GM23338 (cell line): Measurements from ENCODE around the gene RPLP1. TPM values are rescaled to one million over a fixed set of nuclear protein-coding genes. Genes with fewer than 3 reads are reported as not detected.

Experiments
- ATAC-seq: fragments of 200-7000 bp; cut with Tn5 transposase; 3 replicates; pipeline ENCODE4 v1.9.1; 2020
- DNase-seq: peaks from one replicate; pipeline ENCODE4 v3.0.0-alpha.2; 2015; ENCODE audit warnings: low spot score
- H2AFZ ChIP-seq: fragments of 200-600 bp; sonication (generic); 2 replicates; pipeline ENCODE4 v1.8.0; 2016; ENCODE audit warnings: antibody characterized with exemption, mild to moderate bottlenecking, moderate library complexity
- H3F3A ChIP-seq: fragments of 200-600 bp; sonication (generic); replicated peaks from 2 replicates; pipeline ENCODE4 v1.8.0; 2017; ENCODE audit warnings: antibody characterized with exemption, mixed run types, low read depth
- H3K27ac ChIP-seq: fragments of 200-600 bp; sonication (generic); 2 replicates; pipeline ENCODE4 v1.6.1; 2016; ENCODE audit warnings: low read depth
- H3K27me3 ChIP-seq: fragments of 200-600 bp; sonication (generic); 2 replicates; pipeline ENCODE4 v1.8.0; 2016; ENCODE audit warnings: mild to moderate bottlenecking, mixed run types, moderate library complexity; ENCODE audit not compliant: insufficient read depth
- H3K36me3 ChIP-seq: fragments of 200-600 bp; sonication (generic); 2 replicates; pipeline ENCODE4 v1.8.0; 2016; ENCODE audit warnings: mild to moderate bottlenecking; ENCODE audit not compliant: insufficient read depth
- H3K4me1 ChIP-seq: fragments of 200-600 bp; sonication (generic); 2 replicates; pipeline ENCODE4 v1.8.0; 2016; ENCODE audit warnings: mild to moderate bottlenecking, moderate library complexity; ENCODE audit not compliant: insufficient read depth
- H3K4me2 ChIP-seq: fragments of 200-600 bp; sonication (generic); 2 replicates; pipeline ENCODE4 v1.7.1; 2017; ENCODE audit warnings: mixed run types
- H3K4me3 ChIP-seq: fragments of 200-600 bp; sonication (generic); 2 replicates; pipeline ENCODE4 v1.6.1; 2016; ENCODE audit warnings: mixed run types
- H3K79me2 ChIP-seq: fragments of 200-600 bp; sonication (generic); replicated peaks from 2 replicates; pipeline ENCODE4 v1.8.0; 2017; ENCODE audit warnings: mild to moderate bottlenecking; ENCODE audit not compliant: insufficient read depth
- H3K9me2 ChIP-seq: fragments of 200-600 bp; sonication (generic); 2 replicates; pipeline ENCODE4 v1.8.0; 2017; ENCODE audit not compliant: insufficient read depth
- H4K20me1 ChIP-seq: fragments of 200-600 bp; sonication (generic); replicated peaks from 2 replicates; pipeline ENCODE4 v1.8.0; 2017; ENCODE audit warnings: mild to moderate bottlenecking; ENCODE audit not compliant: insufficient read depth
- H3K27ac Mint-ChIP-seq: 2 replicates; pipeline ENCODE4 v1.8.0; 2020; ENCODE audit warnings: inconsistent platforms, mild to moderate bottlenecking, moderate library complexity, mixed read lengths
- H3K27me3 Mint-ChIP-seq: 3 replicates; pipeline ENCODE4 v1.8.0; 2022; ENCODE audit warnings: low read depth, mild to moderate bottlenecking, moderate library complexity, mixed read lengths, inconsistent platforms; ENCODE audit not compliant: insufficient read depth, poor library complexity
- H3K36me3 Mint-ChIP-seq: 3 replicates; pipeline ENCODE4 v1.8.0; 2021; ENCODE audit warnings: low read depth, mild to moderate bottlenecking, inconsistent platforms, moderate library complexity, mixed read lengths
- H3K4me1 Mint-ChIP-seq: 3 replicates; pipeline ENCODE4 v1.8.0; 2020; ENCODE audit warnings: mild to moderate bottlenecking, inconsistent platforms, mixed read lengths
- H3K4me3 Mint-ChIP-seq: 3 replicates; pipeline ENCODE4 v1.8.0; 2021; ENCODE audit warnings: moderate library complexity, mild to moderate bottlenecking, inconsistent platforms, mixed read lengths
- H3K9me3 Mint-ChIP-seq: 3 replicates; pipeline ENCODE4 v1.8.0; 2020; ENCODE audit warnings: moderate library complexity, mild to moderate bottlenecking, inconsistent platforms, mixed read lengths
- CREB1 ChIP-seq: fragments of 250-450 bp; sonication (Bioruptor Pico); IDR thresholded peaks from 2 replicates; pipeline ENCODE4 v1.5.0; 2020; ENCODE audit warnings: low read depth, mild to moderate bottlenecking, moderate library complexity
- CTCF ChIP-seq, 2 experiments: fragments of 200-600 bp in 1 of 2; sonication (generic) in 1 of 2; conservative IDR thresholded peaks; 2 replicates each; pipeline versions ENCODE4 v1.5.1 to v1.6.1; 2016 to 2017; ENCODE audit warnings: antibody characterized with exemption in 2 of 2, low read depth in 2 of 2, mild to moderate bottlenecking in 2 of 2, moderate library complexity in 1 of 2
- EZH2 ChIP-seq: fragments of 200-600 bp; sonication (generic); IDR thresholded peaks from one replicate; pipeline ENCODE4 v1.8.0; 2017; ENCODE audit warnings: antibody characterized with exemption, mild to moderate bottlenecking, low read depth; ENCODE audit not compliant: unreplicated experiment
- EZH2phosphoT487 ChIP-seq: fragments of 200-600 bp; sonication (generic); IDR thresholded peaks from one replicate; pipeline ENCODE4 v1.8.1; 2018; ENCODE audit warnings: antibody characterized with exemption; ENCODE audit not compliant: unreplicated experiment
- NANOG ChIP-seq: IDR thresholded peaks from 2 replicates; pipeline ENCODE4 v1.6.1; 2016; ENCODE audit warnings: antibody characterized with exemption, borderline replicate concordance
- POLR2AphosphoS5 ChIP-seq: IDR thresholded peaks from 2 replicates; pipeline ENCODE4 v1.6.1; 2016; ENCODE audit warnings: antibody characterized with exemption, low read depth
- REST ChIP-seq: IDR thresholded peaks from one replicate; pipeline ENCODE4 v1.6.1; 2018; ENCODE audit warnings: antibody characterized with exemption; ENCODE audit not compliant: unreplicated experiment
- ZNF114 ChIP-seq: fragments of 250-450 bp; sonication (Bioruptor Pico); IDR thresholded peaks from 2 replicates; pipeline ENCODE4 v1.5.0; 2020; ENCODE audit warnings: mild to moderate bottlenecking, moderate library complexity
- polyA plus RNA-seq: library from polyadenylated mRNA; unstranded; fragments of >200 nt; fragmentation: Nextera tagmentation; extraction: Ambion mirVana; gene quantifications from 2 replicates; pipeline ENCODE4 v1.2.1, GENCODE V29; 2016
- total RNA-seq: library from RNA; depleted of rRNA; stranded (reverse); fragments of >200 nt; shearing (Covaris generic); gene quantifications from 2 replicates; pipeline ENCODE4 v1.2.3, GENCODE V29; 2014

The RPLP1 gene
- total and polyA plus RNA-seq, 2 experiments from 2014 or later, result 283 to 3,258 TPM

- peaks cover 2% of the 10 kb centered on the region for H3K27me3 Mint-ChIP-seq
- H3K4me3 ChIP-seq, result no peak overlapping the region
- peaks cover 32% of the 10 kb centered on the region for H3K36me3 ChIP-seq
- peaks cover 61% of the 10 kb centered on the region for H3K36me3 Mint-ChIP-seq
- 0 out of 2 replicates have a peak overlapping the region, but pooled peaks have one; percentile 1 for H3K27ac Mint-ChIP-seq
- H3K27ac ChIP-seq, result peak overlapping the region; percentile 82
- no peak overlapping the region for H2AFZ ChIP-seq
- H3K27me3 ChIP-seq, result no peaks in the 10 kb centered on the region
- peaks cover 45% of the 10 kb centered on the region for H3F3A ChIP-seq
- H3K79me2 ChIP-seq, result peaks cover 36% of the 10 kb centered on the region
- no peak for TF ChIP-seq CTCF (conservative IDR thresholded peaks at IDR 0.05; ENCODE audit: low read depth in 2 of 2)
- no peak for TF ChIP-seq NANOG
- TF ChIP-seq POLR2AphosphoS5, result peak; percentile 67
- no peak for TF ChIP-seq EZH2phosphoT487
- TF ChIP-seq CREB1, result no peak
- TF ChIP-seq ZNF114, result no peak
- no peak for TF ChIP-seq REST
- no peak for TF ChIP-seq EZH2
- H3K4me3 Mint-ChIP-seq, result peak overlapping the region; percentile 16; the same call in 1 of the 3 replicates
- peaks cover 53% of the 10 kb centered on the region for H4K20me1 ChIP-seq
- peaks cover 13% of the 10 kb centered on the region for H3K4me1 ChIP-seq
- H3K4me1 Mint-ChIP-seq, result peaks cover 15% of the 10 kb centered on the region; the same call in 2 of the 3 replicates
- ATAC-seq (no peak), DNase-seq (no peak)
- H3K9me2 ChIP-seq, result no peaks in the 10 kb centered on the region
- peaks cover 14% of the 10 kb centered on the region; the same call in 2 of the 3 replicates for H3K9me3 Mint-ChIP-seq
- no peak overlapping the region for H3K4me2 ChIP-seq
Observed at GRCh38 chr15:69456208-69457166, 3.9 kb downstream of the RPLP1 start.
